HepG2 (cell line): Measurements from ENCODE around the gene HEMK1. TPM values are rescaled to one million over a fixed set of nuclear protein-coding genes. Genes with fewer than 3 reads are reported as not detected.

Source experiments
- CEBPG ChIP-seq: IDR thresholded peaks from 2 replicates; pipeline ENCODE4 v1.6.1; 2016
- HNF1A ChIP-seq, 2 experiments: sonication (generic) in 1 of 2; formaldehyde crosslinking in 1 of 2; IDR thresholded peaks; 2 replicates each; pipeline versions ENCODE4 v1.4.0 to v1.6.1; 2016 to 2020; ENCODE audit warnings: borderline replicate concordance in 1 of 2, low read depth in 1 of 2, mild to moderate bottlenecking in 1 of 2, missing genetic modification reagents in 1 of 2
- HNF4A ChIP-seq: sonication (generic); formaldehyde crosslinking; IDR thresholded peaks from 2 replicates; pipeline ENCODE4 v1.4.0; 2020; ENCODE audit warnings: missing genetic modification reagents
- NKX3-1 ChIP-seq: sonication (generic); formaldehyde crosslinking; IDR thresholded peaks from 2 replicates; pipeline ENCODE4 v1.5.0; 2020; ENCODE audit warnings: missing genetic modification reagents
- ZBTB14 ChIP-seq: sonication (generic); formaldehyde crosslinking; IDR thresholded peaks from 2 replicates; pipeline ENCODE4 v1.4.0; 2020; ENCODE audit warnings: missing genetic modification reagents
- ZNF160 ChIP-seq: sonication (generic); formaldehyde crosslinking; IDR thresholded peaks from 2 replicates; pipeline ENCODE4 v1.8.0; 2022; ENCODE audit warnings: mild to moderate bottlenecking, inconsistent platforms, missing genetic modification reagents
- ZNF724P ChIP-seq: sonication (generic); formaldehyde crosslinking; IDR thresholded peaks from 2 replicates; pipeline ENCODE4 v1.8.0; 2022; ENCODE audit warnings: missing genetic modification reagents, borderline replicate concordance
- ZSCAN9 ChIP-seq: IDR thresholded peaks from 2 replicates; pipeline ENCODE4 v1.6.1; 2016; ENCODE audit warnings: borderline replicate concordance
- polyA plus RNA-seq, 8 experiments: library from polyadenylated mRNA; depleted of rRNA in 3 of 8; stranded (reverse) in 7 of 8; unstranded in 1 of 8; fragments of >200 nt; fragmentation: Illumina TruSeq in 4 of 8; extraction: Trizol in 4 of 8; gene quantifications; 2 replicates each; pipeline versions ENCODE4 v1.2.1 to v1.2.3, GENCODE V29; 2011 to 2016; ENCODE audit warnings: low read depth in 4 of 8, missing spikeins in 1 of 8, mixed read lengths in 1 of 8; ENCODE audit not compliant: insufficient read depth in 1 of 8
- total RNA-seq, 5 experiments: library from RNA; depleted of rRNA; stranded (reverse); fragments of >200 nt; fragmentation: Illumina TruSeq; extraction: Trizol; gene quantifications; 2 replicates each; pipeline ENCODE4 v1.2.3, GENCODE V29; 2016; ENCODE audit warnings: low read depth in 1 of 5
- TF ChIP-seq, protein P1 (sequence below): sonication (generic); formaldehyde crosslinking; IDR thresholded peaks from 2 replicates; pipeline ENCODE4 v1.4.0; 2020; ENCODE audit warnings: missing genetic modification reagents, borderline replicate concordance
- TF ChIP-seq, protein P2 (sequence below): sonication (generic); formaldehyde crosslinking; IDR thresholded peaks from 2 replicates; pipeline ENCODE4 v1.5.0; 2020; ENCODE audit warnings: mild to moderate bottlenecking, missing genetic modification reagents
- TF ChIP-seq, protein P3 (sequence below): sonication (generic); formaldehyde crosslinking; IDR thresholded peaks from 2 replicates; pipeline ENCODE4 v1.4.0; 2020; ENCODE audit warnings: missing genetic modification reagents
- TF ChIP-seq, protein P4 (sequence below): sonication (generic); formaldehyde crosslinking; IDR thresholded peaks from 2 replicates; pipeline ENCODE4 v1.8.0; 2022; ENCODE audit warnings: low read depth, missing genetic modification reagents

HEMK1 gene
- total and polyA plus RNA-seq, 2 of the 13 experiments (the other 11 are each of a cell fraction or from before 2014, with no cell fraction given), result 9.8 to 12.6 TPM

GRCh38 chr3:50617096-50617791, 47.9 kb downstream of the HEMK1 start, which contains the start of gene MAPKAPK3 (continued):
- TF ChIP-seq, protein P1, sequence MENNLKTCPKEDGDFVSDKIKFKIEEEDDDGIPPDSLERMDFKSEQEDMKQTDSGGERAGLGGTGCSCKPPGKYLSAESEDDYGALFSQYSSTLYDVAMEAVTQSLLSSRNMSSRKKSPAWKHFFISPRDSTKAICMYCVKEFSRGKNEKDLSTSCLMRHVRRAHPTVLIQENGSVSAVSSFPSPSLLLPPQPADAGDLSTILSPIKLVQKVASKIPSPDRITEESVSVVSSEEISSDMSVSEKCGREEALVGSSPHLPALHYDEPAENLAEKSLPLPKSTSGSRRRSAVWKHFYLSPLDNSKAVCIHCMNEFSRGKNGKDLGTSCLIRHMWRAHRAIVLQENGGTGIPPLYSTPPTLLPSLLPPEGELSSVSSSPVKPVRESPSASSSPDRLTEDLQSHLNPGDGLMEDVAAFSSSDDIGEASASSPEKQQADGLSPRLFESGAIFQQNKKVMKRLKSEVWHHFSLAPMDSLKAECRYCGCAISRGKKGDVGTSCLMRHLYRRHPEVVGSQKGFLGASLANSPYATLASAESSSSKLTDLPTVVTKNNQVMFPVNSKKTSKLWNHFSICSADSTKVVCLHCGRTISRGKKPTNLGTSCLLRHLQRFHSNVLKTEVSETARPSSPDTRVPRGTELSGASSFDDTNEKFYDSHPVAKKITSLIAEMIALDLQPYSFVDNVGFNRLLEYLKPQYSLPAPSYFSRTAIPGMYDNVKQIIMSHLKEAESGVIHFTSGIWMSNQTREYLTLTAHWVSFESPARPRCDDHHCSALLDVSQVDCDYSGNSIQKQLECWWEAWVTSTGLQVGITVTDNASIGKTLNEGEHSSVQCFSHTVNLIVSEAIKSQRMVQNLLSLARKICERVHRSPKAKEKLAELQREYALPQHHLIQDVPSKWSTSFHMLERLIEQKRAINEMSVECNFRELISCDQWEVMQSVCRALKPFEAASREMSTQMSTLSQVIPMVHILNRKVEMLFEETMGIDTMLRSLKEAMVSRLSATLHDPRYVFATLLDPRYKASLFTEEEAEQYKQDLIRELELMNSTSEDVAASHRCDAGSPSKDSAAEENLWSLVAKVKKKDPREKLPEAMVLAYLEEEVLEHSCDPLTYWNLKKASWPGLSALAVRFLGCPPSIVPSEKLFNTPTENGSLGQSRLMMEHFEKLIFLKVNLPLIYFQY, result 0 out of 2 replicates have a peak, but pooled peaks have one; percentile 19
- TF ChIP-seq NKX3-1 (peak; percentile 36; the same call in 1 of the 2 replicates), HNF4A (CRISPR knock-in tag) (peak; percentile 53), HNF1A (IDR thresholded peaks at IDR 0.05; ENCODE audit: low read depth) (no peak), HNF1A (CRISPR knock-in tag; IDR thresholded peaks at IDR 0.05; ENCODE audit: borderline replicate concordance) (no peak), ZBTB14 (CRISPR knock-in tag) (0 out of 2 replicates have a peak, but pooled peaks have one; percentile 32), ZNF160 (CRISPR knock-in tag) (no peak), CEBPG (no peak), ZSCAN9 (no peak), ZNF724P (CRISPR knock-in tag) (peak; percentile 58; the same call in 1 of the 2 replicates)
- TF ChIP-seq, protein P2, sequence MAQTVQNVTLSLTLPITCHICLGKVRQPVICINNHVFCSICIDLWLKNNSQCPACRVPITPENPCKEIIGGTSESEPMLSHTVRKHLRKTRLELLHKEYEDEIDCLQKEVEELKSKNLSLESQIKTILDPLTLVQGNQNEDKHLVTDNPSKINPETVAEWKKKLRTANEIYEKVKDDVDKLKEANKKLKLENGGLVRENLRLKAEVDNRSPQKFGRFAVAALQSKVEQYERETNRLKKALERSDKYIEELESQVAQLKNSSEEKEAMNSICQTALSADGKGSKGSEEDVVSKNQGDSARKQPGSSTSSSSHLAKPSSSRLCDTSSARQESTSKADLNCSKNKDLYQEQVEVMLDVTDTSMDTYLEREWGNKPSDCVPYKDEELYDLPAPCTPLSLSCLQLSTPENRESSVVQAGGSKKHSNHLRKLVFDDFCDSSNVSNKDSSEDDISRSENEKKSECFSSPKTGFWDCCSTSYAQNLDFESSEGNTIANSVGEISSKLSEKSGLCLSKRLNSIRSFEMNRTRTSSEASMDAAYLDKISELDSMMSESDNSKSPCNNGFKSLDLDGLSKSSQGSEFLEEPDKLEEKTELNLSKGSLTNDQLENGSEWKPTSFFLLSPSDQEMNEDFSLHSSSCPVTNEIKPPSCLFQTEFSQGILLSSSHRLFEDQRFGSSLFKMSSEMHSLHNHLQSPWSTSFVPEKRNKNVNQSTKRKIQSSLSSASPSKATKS (CRISPR knock-in tag), result no peak
- TF ChIP-seq, protein P3, sequence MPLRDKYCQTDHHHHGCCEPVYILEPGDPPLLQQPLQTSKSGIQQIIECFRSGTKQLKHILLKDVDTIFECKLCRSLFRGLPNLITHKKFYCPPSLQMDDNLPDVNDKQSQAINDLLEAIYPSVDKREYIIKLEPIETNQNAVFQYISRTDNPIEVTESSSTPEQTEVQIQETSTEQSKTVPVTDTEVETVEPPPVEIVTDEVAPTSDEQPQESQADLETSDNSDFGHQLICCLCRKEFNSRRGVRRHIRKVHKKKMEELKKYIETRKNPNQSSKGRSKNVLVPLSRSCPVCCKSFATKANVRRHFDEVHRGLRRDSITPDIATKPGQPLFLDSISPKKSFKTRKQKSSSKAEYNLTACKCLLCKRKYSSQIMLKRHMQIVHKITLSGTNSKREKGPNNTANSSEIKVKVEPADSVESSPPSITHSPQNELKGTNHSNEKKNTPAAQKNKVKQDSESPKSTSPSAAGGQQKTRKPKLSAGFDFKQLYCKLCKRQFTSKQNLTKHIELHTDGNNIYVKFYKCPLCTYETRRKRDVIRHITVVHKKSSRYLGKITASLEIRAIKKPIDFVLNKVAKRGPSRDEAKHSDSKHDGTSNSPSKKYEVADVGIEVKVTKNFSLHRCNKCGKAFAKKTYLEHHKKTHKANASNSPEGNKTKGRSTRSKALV, result 0 out of 2 replicates have a peak, but pooled peaks have one; percentile 38
- TF ChIP-seq, protein P4, sequence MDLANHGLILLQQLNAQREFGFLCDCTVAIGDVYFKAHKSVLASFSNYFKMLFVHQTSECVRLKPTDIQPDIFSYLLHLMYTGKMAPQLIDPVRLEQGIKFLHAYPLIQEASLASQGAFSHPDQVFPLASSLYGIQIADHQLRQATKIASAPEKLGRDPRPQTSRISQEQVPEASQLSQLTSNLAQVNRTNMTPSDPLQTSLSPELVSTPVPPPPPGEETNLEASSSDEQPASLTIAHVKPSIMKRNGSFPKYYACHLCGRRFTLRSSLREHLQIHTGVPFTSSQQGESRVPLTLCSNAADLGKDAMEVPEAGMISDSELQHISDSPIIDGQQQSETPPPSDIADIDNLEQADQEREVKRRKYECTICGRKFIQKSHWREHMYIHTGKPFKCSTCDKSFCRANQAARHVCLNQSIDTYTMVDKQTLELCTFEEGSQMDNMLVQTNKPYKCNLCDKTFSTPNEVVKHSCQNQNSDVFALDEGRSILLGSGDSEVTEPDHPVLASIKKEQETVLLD, result 0 out of 2 replicates have a peak, but pooled peaks have one; percentile 44
